ENCODE measurements around the gene CEBPE. TPM values are rescaled to one million over a fixed set of nuclear protein-coding genes. Genes with fewer than 3 reads are reported as not detected.

The CEBPE gene
- total and polyA plus RNA-seq, 4 donors: 0.08 to 4.4 (median 0.16) TPM; not detected in 1

GRCh38 chr14:23099212-23099861 lies 19.7 kb downstream of the CEBPE start:
- H3K36me3 ChIP-seq (ENCODE audit: control insufficient read depth in 4 of 4, insufficient read depth in 3 of 4, low read depth in 1 of 4, low read length in 3 of 4): peaks cover 0 to 8% (median 2%) of the 10 kb centered on the region in 4 donors

GRCh38 chr14:23097786-23098185 lies 21.3 kb downstream of the CEBPE start:
- H3K4me3 ChIP-seq (ENCODE audit: low read depth in 1 of 3, low read length in 3 of 3): no peak overlapping the region
- 90% methylated on average over 7 of the region's 7 CpGs for WGBS
- H3K27me3 ChIP-seq (ENCODE audit: control insufficient read depth in 4 of 4, insufficient read depth in 4 of 4, low read length in 3 of 4): no peaks in the 10 kb centered on the region
- H3K36me3 ChIP-seq (ENCODE audit: control insufficient read depth in 4 of 4, insufficient read depth in 3 of 4, low read depth in 1 of 4, low read length in 3 of 4): peaks cover 0 to 8% (median 2%) of the 10 kb centered on the region in 4 donors
- DNase-seq (ENCODE audit: low spot score): no peak
- TF ChIP-seq SP1 (IDR thresholded peaks at IDR 0.05) (no peak), HNF4G (IDR thresholded peaks at IDR 0.05) (no peak), GABPA (IDR thresholded peaks at IDR 0.05 in 1 of 2, conservative IDR thresholded peaks at IDR 0.05 in 1 of 2) (no peak), FOXA1 (IDR thresholded peaks at IDR 0.05) (no peak), JUND (IDR thresholded peaks at IDR 0.05) (no peak), FOXA2 (IDR thresholded peaks at IDR 0.05) (no peak), RAD21 (IDR thresholded peaks at IDR 0.05) (no peak), HNF4A (conservative IDR thresholded peaks at IDR 0.05) (no peak), YY1 (IDR thresholded peaks at IDR 0.05) (no peak), EGR1 (IDR thresholded peaks at IDR 0.05; ENCODE audit: low read depth in 2 of 2) (no peak), RXRA (IDR thresholded peaks at IDR 0.05) (no peak), CTCF (IDR thresholded peaks at IDR 0.05; ENCODE audit: low read depth, low read length, missing input control) (no peak), TAF1 (conservative IDR thresholded peaks at IDR 0.05) (no peak), REST (IDR thresholded peaks at IDR 0.05) (no peak), MAX (IDR thresholded peaks at IDR 0.05) (no peak), ATF3 (IDR thresholded peaks at IDR 0.05) (no peak), NR2F2 (IDR thresholded peaks at IDR 0.05) (no peak), ZBTB33 (IDR thresholded peaks at IDR 0.05) (no peak)
- no peak overlapping the region for H3K27ac ChIP-seq (ENCODE audit: low read depth in 1 of 2, low read length in 2 of 2)
- no peaks in the 10 kb centered on the region for H3K9me3 ChIP-seq (ENCODE audit: control insufficient read depth in 4 of 4, low read length in 3 of 4)
- no peak overlapping the region for H3K9ac ChIP-seq (ENCODE audit: low read depth in 1 of 2, low read length in 2 of 2)
- H3K4me1 ChIP-seq (ENCODE audit: control insufficient read depth in 4 of 4, insufficient read depth in 4 of 4, low read length in 3 of 4): peaks cover 0 to 20% (median 10%) of the 10 kb centered on the region in 4 donors

More at GRCh38 chr14:23099212-23099861, 19.7 kb downstream of the CEBPE start:
- DNase-seq (ENCODE audit: low spot score): no peak
- Histone ChIP-seq H3K4me1 (ENCODE audit: control insufficient read depth in 4 of 4, insufficient read depth in 4 of 4, low read length in 3 of 4) (peaks cover 0 to 7% (median 2%) of the 10 kb centered on the region in 4 donors), H3K9me3 (ENCODE audit: control insufficient read depth in 4 of 4, low read length in 3 of 4) (no peaks in the 10 kb centered on the region), H3K27ac (ENCODE audit: low read depth in 1 of 2, low read length in 2 of 2) (no peak overlapping the region), H3K9ac (ENCODE audit: low read depth in 1 of 2, low read length in 2 of 2) (no peak overlapping the region), H3K4me3 (ENCODE audit: low read depth in 1 of 3, low read length in 3 of 3) (no peak overlapping the region), H3K27me3 (ENCODE audit: control insufficient read depth in 4 of 4, insufficient read depth in 4 of 4, low read length in 3 of 4) (no peaks in the 10 kb centered on the region)
- TF ChIP-seq RAD21 (IDR thresholded peaks at IDR 0.05) (no peak), TAF1 (conservative IDR thresholded peaks at IDR 0.05) (no peak), HNF4G (IDR thresholded peaks at IDR 0.05) (no peak), FOXA1 (IDR thresholded peaks at IDR 0.05) (no peak), FOXA2 (IDR thresholded peaks at IDR 0.05) (no peak), HNF4A (conservative IDR thresholded peaks at IDR 0.05) (no peak), MAX (IDR thresholded peaks at IDR 0.05) (no peak), EGR1 (IDR thresholded peaks at IDR 0.05; ENCODE audit: low read depth in 2 of 2) (no peak), GABPA (IDR thresholded peaks at IDR 0.05 in 1 of 2, conservative IDR thresholded peaks at IDR 0.05 in 1 of 2) (no peak), SP1 (IDR thresholded peaks at IDR 0.05) (no peak)
- 75% methylated on average over 10 of the region's 10 CpGs for WGBS
